Muscle layer of duodenum (tissue), 2 donors: Measurements from ENCODE around the gene PUDP.
"Not testable (repeated sequence)": the region's sequence is repeated elsewhere in the genome, so short reads cannot be mapped to it uniquely, and the experiment has no call there.

Source experiments
- H3K27ac ChIP-seq: one replicate; pipeline ENCODE4 v1.7.0; 2013; ENCODE audit warnings: mild to moderate bottlenecking, low read length
- H3K27me3 ChIP-seq: one replicate; pipeline ENCODE4 v1.7.0; 2013; ENCODE audit warnings: low read depth, mild to moderate bottlenecking, control low read depth, low read length
- H3K36me3 ChIP-seq, 2 donors: one replicate each; pipeline ENCODE4 v1.7.0; 2013; ENCODE audit warnings: low read length in 2 of 2, control low read depth in 1 of 2, mild to moderate bottlenecking in 1 of 2; ENCODE audit not compliant: insufficient read depth in 2 of 2, control insufficient read depth in 1 of 2
- H3K4me1 ChIP-seq, 2 donors: one replicate each; pipeline ENCODE4 v1.7.0; 2013; ENCODE audit warnings: low read length in 2 of 2, mild to moderate bottlenecking in 2 of 2, control low read depth in 1 of 2, moderate library complexity in 1 of 2; ENCODE audit not compliant: insufficient read depth in 2 of 2, control insufficient read depth in 1 of 2
- H3K4me3 ChIP-seq, 2 donors: one replicate each; pipeline ENCODE4 v1.7.0; 2013; ENCODE audit warnings: low read length in 2 of 2, low read depth in 1 of 2, mild to moderate bottlenecking in 1 of 2
- H3K9me3 ChIP-seq, 2 donors: one replicate each; pipeline ENCODE4 v1.7.0; 2013; ENCODE audit warnings: low read length in 2 of 2, control low read depth in 1 of 2, mild to moderate bottlenecking in 1 of 2; ENCODE audit not compliant: control insufficient read depth in 1 of 2
- donor health status: healthy.

The PUDP gene

GRCh38 chrX:7102119-7102518 is 45.8 kb downstream of the PUDP start:
- Histone ChIP-seq H3K4me3 (no peak overlapping the region), H3K4me1 (no peaks in the 10 kb centered on the region), H3K9me3 (no peaks in the 10 kb centered on the region), H3K27me3 (no peaks in the 10 kb centered on the region), H3K36me3 (no peaks in the 10 kb centered on the region), H3K27ac (no peak overlapping the region)

- Histone ChIP-seq H3K36me3 (no peaks in the 10 kb centered on the region), H3K4me3 (no peak overlapping the region), H3K9me3 (no peaks in the 10 kb centered on the region), H3K4me1 (no peaks in the 10 kb centered on the region), H3K27me3 (no peaks in the 10 kb centered on the region), H3K27ac (no peak overlapping the region)
These were observed 47.9 kb downstream of the PUDP start for GRCh38 chrX:7100022-7100421.

GRCh38 chrX:7095657-7096056 is 52.3 kb downstream of the PUDP start:
- not testable (repeated sequence) for H3K36me3 ChIP-seq, H3K9me3 ChIP-seq, H3K27ac ChIP-seq, H3K27me3 ChIP-seq, H3K4me3 ChIP-seq, H3K4me1 ChIP-seq

GRCh38 chrX:7093305-7093704 is 54.6 kb downstream of the PUDP start:
- no peak overlapping the region for H3K27ac ChIP-seq
- H3K27me3 ChIP-seq, result no peaks in the 10 kb centered on the region
- peaks cover 0 to 4% of the 10 kb centered on the region in 2 donors for H3K4me1 ChIP-seq
- no peaks in the 10 kb centered on the region for H3K9me3 ChIP-seq
- H3K36me3 ChIP-seq, result no peaks in the 10 kb centered on the region
- H3K4me3 ChIP-seq, result no peak overlapping the region

- no peaks in the 10 kb centered on the region for H3K27me3 ChIP-seq
- peaks cover 0 to 4% of the 10 kb centered on the region in 2 donors for H3K4me1 ChIP-seq
These were observed 55.4 kb downstream of the PUDP start for GRCh38 chrX:7092543-7092942.

GRCh38 chrX:7091923-7092322 is 56.0 kb downstream of the PUDP start:
- no peaks in the 10 kb centered on the region for H3K27me3 ChIP-seq

More at GRCh38 chrX:7092543-7092942, 55.4 kb downstream of the PUDP start:
- Histone ChIP-seq H3K9me3 (no peaks in the 10 kb centered on the region), H3K27ac (no peak overlapping the region), H3K4me3 (no peak overlapping the region), H3K36me3 (no peaks in the 10 kb centered on the region)

GRCh38 chrX:7090641-7091040 is 57.3 kb downstream of the PUDP start:
- Histone ChIP-seq H3K27me3 (no peaks in the 10 kb centered on the region), H3K27ac (no peak overlapping the region), H3K9me3 (no peaks in the 10 kb centered on the region), H3K4me3 (no peak overlapping the region), H3K36me3 (no peaks in the 10 kb centered on the region), H3K4me1 (peaks cover 0 to 4% of the 10 kb centered on the region in 2 donors)

More at GRCh38 chrX:7091923-7092322, 56.0 kb downstream of the PUDP start:
- no peak overlapping the region for H3K27ac ChIP-seq
- H3K36me3 ChIP-seq, result no peaks in the 10 kb centered on the region
- no peaks in the 10 kb centered on the region for H3K9me3 ChIP-seq
- H3K4me3 ChIP-seq, result no peak overlapping the region
- H3K4me1 ChIP-seq, result peaks cover 0 to 4% of the 10 kb centered on the region in 2 donors

GRCh38 chrX:7088968-7089615 is 58.9 kb downstream of the PUDP start:
- Histone ChIP-seq H3K9me3 (no peaks in the 10 kb centered on the region), H3K27ac (no peak overlapping the region), H3K36me3 (no peaks in the 10 kb centered on the region), H3K4me3 (no peak overlapping the region), H3K27me3 (no peaks in the 10 kb centered on the region), H3K4me1 (peaks cover 0 to 4% of the 10 kb centered on the region in 2 donors)

- Histone ChIP-seq H3K36me3 (no peaks in the 10 kb centered on the region), H3K4me1 (peaks cover 0 to 4% of the 10 kb centered on the region in 2 donors), H3K9me3 (no peaks in the 10 kb centered on the region), H3K4me3 (no peak overlapping the region), H3K27me3 (no peaks in the 10 kb centered on the region), H3K27ac (no peak overlapping the region)
These were observed 61.6 kb downstream of the PUDP start for GRCh38 chrX:7086384-7086783.

GRCh38 chrX:7085879-7086278 is 62.1 kb downstream of the PUDP start:
- H3K36me3 ChIP-seq, result no peaks in the 10 kb centered on the region
- H3K27me3 ChIP-seq, result no peaks in the 10 kb centered on the region
- H3K4me3 ChIP-seq, result no peak overlapping the region
- peaks cover 0 to 2% of the 10 kb centered on the region in 2 donors for H3K4me1 ChIP-seq
- H3K9me3 ChIP-seq, result no peaks in the 10 kb centered on the region
- H3K27ac ChIP-seq, result no peak overlapping the region

- no peaks in the 10 kb centered on the region for H3K9me3 ChIP-seq
- no peaks in the 10 kb centered on the region for H3K27me3 ChIP-seq
- no peaks in the 10 kb centered on the region for H3K36me3 ChIP-seq
- H3K4me3 ChIP-seq, result no peak overlapping the region
- no peak overlapping the region for H3K27ac ChIP-seq
- H3K4me1 ChIP-seq, result no peaks in the 10 kb centered on the region
These were observed 63.1 kb downstream of the PUDP start for GRCh38 chrX:7084841-7085240.
